CD4-positive, alpha-beta memory T cell (primary cell): Measurements from ENCODE around the gene MUC3A. TPM values are rescaled to one million over a fixed set of nuclear protein-coding genes. Genes with fewer than 3 reads are reported as not detected.
"Not testable (repeated sequence)": the region's sequence is repeated elsewhere in the genome, so short reads cannot be mapped to it uniquely, and the experiment has no call there.

ENCODE experiments used
- CTCF ChIA-PET: fragments of 350-600 bp; sonication (Branson Sonifier 250); formaldehyde crosslinking; loops from one replicate; lab custom pipeline; 2021; ENCODE audit warnings: inconsistent platforms; ENCODE audit not compliant: partially characterized antibody; lab: Charles Lee
- POLR2A ChIA-PET: fragments of 350-600 bp; sonication (Branson Sonifier 250); formaldehyde crosslinking; loops from one replicate; lab custom pipeline; 2021; ENCODE audit not compliant: partially characterized antibody; lab: Charles Lee
- DNase-seq, 5 donors: peaks; one replicate each; pipeline versions ENCODE4 v3.0.0 to v3.0.0-alpha.2; 2020 to 2022; ENCODE audit warnings: mixed read lengths in 1 of 5
- H3K27ac ChIP-seq: one replicate; pipeline ENCODE4 v1.7.0; 2013; ENCODE audit warnings: low read depth, low read length
- H3K27me3 ChIP-seq: 2 replicates; pipeline ENCODE4 v1.7.0; 2013; ENCODE audit warnings: mild to moderate bottlenecking, low read length, moderate library complexity; ENCODE audit not compliant: insufficient read depth
- H3K36me3 ChIP-seq: 2 replicates; pipeline ENCODE4 v1.7.0; 2013; ENCODE audit warnings: mild to moderate bottlenecking, low read length, moderate library complexity; ENCODE audit not compliant: insufficient read depth
- H3K4me1 ChIP-seq: 2 replicates; pipeline ENCODE4 v1.7.0; 2013; ENCODE audit warnings: mild to moderate bottlenecking, low read length, moderate library complexity; ENCODE audit not compliant: insufficient read depth
- H3K4me3 ChIP-seq, 2 donors: one replicate each; pipeline ENCODE4 v1.7.0; 2013; ENCODE audit warnings: low read length in 2 of 2, mild to moderate bottlenecking in 1 of 2
- H3K9me3 ChIP-seq, 2 donors: one replicate each; pipeline ENCODE4 v1.7.0; 2013; ENCODE audit warnings: low read length in 2 of 2, control low read depth in 1 of 2; ENCODE audit not compliant: control insufficient read depth in 1 of 2
- H3K27ac Mint-ChIP-seq, 7 donors: one replicate each; pipeline ENCODE4 v1.8.0; 2020 to 2021; ENCODE audit warnings: mixed read lengths in 7 of 7, mild to moderate bottlenecking in 6 of 7, inconsistent platforms in 3 of 7, moderate library complexity in 3 of 7
- H3K27me3 Mint-ChIP-seq, 2 donors: one replicate each; pipeline ENCODE4 v1.8.0; 2020 to 2021; ENCODE audit warnings: mixed read lengths in 2 of 2
- H3K36me3 Mint-ChIP-seq, 2 donors: one replicate each; pipeline ENCODE4 v1.8.0; 2020 to 2021; ENCODE audit warnings: mixed read lengths in 2 of 2, inconsistent platforms in 1 of 2, mild to moderate bottlenecking in 1 of 2
- H3K4me1 Mint-ChIP-seq, 4 donors: one replicate each; pipeline ENCODE4 v1.8.0; 2020 to 2021; ENCODE audit warnings: mixed read lengths in 4 of 4, mild to moderate bottlenecking in 1 of 4
- H3K4me3 Mint-ChIP-seq, 8 donors: one replicate each; pipeline ENCODE4 v1.8.0; 2020 to 2021; ENCODE audit warnings: mixed read lengths in 8 of 8, mild to moderate bottlenecking in 7 of 8, moderate library complexity in 6 of 8, inconsistent platforms in 3 of 8
- H3K9me3 Mint-ChIP-seq, 8 donors: one replicate each; pipeline ENCODE4 v1.8.0; 2020 to 2021; ENCODE audit warnings: mixed read lengths in 8 of 8, mild to moderate bottlenecking in 5 of 8, inconsistent platforms in 3 of 8, moderate library complexity in 1 of 8
- intact Hi-C: fragments of 100-400 bp; cut with micrococcal nuclease; formaldehyde crosslinking; loops from one replicate; pipeline ENCODE4 v1.15.1; 2023
- polyA plus RNA-seq, 2 donors: library from polyadenylated mRNA; unstranded; fragments of 300-500 nt; fragmentation: Illumina TruSeq; gene quantifications; one replicate each; pipeline ENCODE4 v1.2.3, GENCODE V29; 2021
- total RNA-seq, 2 experiments: library from RNA; stranded (reverse); gene quantifications; one replicate each; pipeline ENCODE4 v1.2.3, GENCODE V29; 2021

Gene MUC3A
- total and polyA plus RNA-seq, 4 experiments from 2014 or later: not detected

GRCh38 chr7:100929808-100930174 is 19.5 kb upstream of the MUC3A start:
- DNase-seq: no peak
- intact Hi-C loops: no loop called here
- peaks cover 0 to 5% of the 10 kb centered on the region in 2 donors for H3K36me3 Mint-ChIP-seq
- H3K4me1 ChIP-seq: no peaks in the 10 kb centered on the region
- H3K27me3 Mint-ChIP-seq: peaks cover 13 to 15% of the 10 kb centered on the region in 2 donors
- no peaks in the 10 kb centered on the region for H3K36me3 ChIP-seq
- ChIA-PET POLR2A (no interaction called here), CTCF (no interaction called here)
- H3K27me3 ChIP-seq: no peaks in the 10 kb centered on the region
- peaks cover 0 to 20% (median 10%) of the 10 kb centered on the region in 8 donors for H3K9me3 Mint-ChIP-seq
- no peak overlapping the region for H3K4me3 ChIP-seq
- no peaks in the 10 kb centered on the region for H3K9me3 ChIP-seq
- no peaks in the 10 kb centered on the region for H3K4me1 Mint-ChIP-seq
- no peak overlapping the region for H3K4me3 Mint-ChIP-seq
- no peak overlapping the region for H3K27ac ChIP-seq
- H3K27ac Mint-ChIP-seq: no peak overlapping the region

GRCh38 chr7:100933734-100934133 is 15.6 kb upstream of the MUC3A start:
- no peaks in the 10 kb centered on the region for H3K27me3 ChIP-seq
- H3K9me3 ChIP-seq: no peaks in the 10 kb centered on the region
- peaks cover 19 to 21% of the 10 kb centered on the region in 2 donors for H3K27me3 Mint-ChIP-seq
- no peak overlapping the region for H3K27ac Mint-ChIP-seq
- H3K4me3 ChIP-seq: no peak overlapping the region
- peaks cover 0 to 27% (median 12%) of the 10 kb centered on the region in 8 donors for H3K9me3 Mint-ChIP-seq
- CTCF ChIA-PET: no interaction called here
- intact Hi-C loops: no loop called here
- H3K4me1 ChIP-seq: no peaks in the 10 kb centered on the region
- no peak for DNase-seq
- no peak overlapping the region for H3K27ac ChIP-seq
- H3K36me3 ChIP-seq: no peaks in the 10 kb centered on the region
- no peaks in the 10 kb centered on the region for H3K4me1 Mint-ChIP-seq
- peaks cover 0 to 5% of the 10 kb centered on the region in 2 donors for H3K36me3 Mint-ChIP-seq
- H3K4me3 Mint-ChIP-seq: no peak overlapping the region
- POLR2A ChIA-PET: no interaction called here

GRCh38 chr7:100935381-100935780 is 14.0 kb upstream of the MUC3A start:
- H3K4me3 ChIP-seq, POLR2A ChIA-PET, CTCF ChIA-PET, H3K9me3 ChIP-seq, H3K36me3 ChIP-seq, H3K4me1 ChIP-seq, H3K4me3 Mint-ChIP-seq, H3K4me1 Mint-ChIP-seq, H3K27ac ChIP-seq, H3K27me3 ChIP-seq, intact Hi-C loops, H3K27ac Mint-ChIP-seq, DNase-seq, H3K36me3 Mint-ChIP-seq: not testable (repeated sequence)
- peaks cover 15 to 23% of the 10 kb centered on the region in 2 donors for H3K27me3 Mint-ChIP-seq
- peaks cover 0 to 41% (median 25%) of the 10 kb centered on the region in 8 donors for H3K9me3 Mint-ChIP-seq

- H3K27me3 ChIP-seq, DNase-seq, H3K9me3 ChIP-seq, H3K4me3 ChIP-seq, H3K27ac ChIP-seq, H3K27ac Mint-ChIP-seq, H3K4me1 ChIP-seq, H3K4me1 Mint-ChIP-seq, H3K36me3 Mint-ChIP-seq, H3K4me3 Mint-ChIP-seq, CTCF ChIA-PET, POLR2A ChIA-PET, intact Hi-C loops, H3K36me3 ChIP-seq: not testable (repeated sequence)
- peaks cover 0 to 41% (median 26%) of the 10 kb centered on the region in 8 donors for H3K9me3 Mint-ChIP-seq
- H3K27me3 Mint-ChIP-seq: peaks cover 12 to 21% of the 10 kb centered on the region in 2 donors
Measured at GRCh38 chr7:100936167-100936566, 13.2 kb upstream of the MUC3A start.

GRCh38 chr7:100942045-100942774 is 7.1 kb upstream of the MUC3A start:
- Histone ChIP-seq H3K4me1 (no peaks in the 10 kb centered on the region), H3K36me3 (no peaks in the 10 kb centered on the region), H3K27me3 (no peaks in the 10 kb centered on the region), H3K4me3 (no peak overlapping the region), H3K27ac (no peak overlapping the region), H3K9me3 (no peaks in the 10 kb centered on the region)
- Mint-ChIP-seq H3K9me3 (peaks cover 0 to 26% (median 18%) of the 10 kb centered on the region in 8 donors), H3K4me1 (peaks cover 0 to 2% (median 1%) of the 10 kb centered on the region in 4 donors), H3K27me3 (peaks cover 11 to 25% of the 10 kb centered on the region in 2 donors), H3K27ac (no peak overlapping the region), H3K36me3 (peaks cover 0 to 5% of the 10 kb centered on the region in 2 donors), H3K4me3 (no peak overlapping the region)
- no peak for DNase-seq
- POLR2A ChIA-PET: no interaction called here
- intact Hi-C loops: no loop called here
- CTCF ChIA-PET: no interaction called here

- Histone ChIP-seq H3K27ac (no peak overlapping the region), H3K27me3 (no peaks in the 10 kb centered on the region), H3K9me3 (no peaks in the 10 kb centered on the region), H3K4me1 (no peaks in the 10 kb centered on the region), H3K36me3 (no peaks in the 10 kb centered on the region), H3K4me3 (no peak overlapping the region)
- Mint-ChIP-seq H3K27me3 (peaks cover 11 to 22% of the 10 kb centered on the region in 2 donors), H3K4me3 (no peak overlapping the region), H3K4me1 (peaks cover 0 to 2% (median 1%) of the 10 kb centered on the region in 4 donors), H3K9me3 (peaks cover 0 to 25% (median 16%) of the 10 kb centered on the region in 8 donors), H3K36me3 (peaks cover 0 to 5% of the 10 kb centered on the region in 2 donors), H3K27ac (no peak overlapping the region)
- ChIA-PET POLR2A (no interaction called here), CTCF (no interaction called here)
- intact Hi-C loops: no loop called here
- no peak for DNase-seq
Measured at GRCh38 chr7:100943693-100944092, 5.6 kb upstream of the MUC3A start.

GRCh38 chr7:100944138-100944537 is 5.2 kb upstream of the MUC3A start:
- Mint-ChIP-seq H3K27me3 (peaks cover 13 to 24% of the 10 kb centered on the region in 2 donors), H3K27ac (no peak overlapping the region), H3K9me3 (peaks cover 0 to 21% (median 12%) of the 10 kb centered on the region in 8 donors), H3K4me1 (peaks cover 0 to 2% (median 1%) of the 10 kb centered on the region in 4 donors), H3K4me3 (no peak overlapping the region), H3K36me3 (peaks cover 0 to 5% of the 10 kb centered on the region in 2 donors)
- intact Hi-C loops: no loop called here
- no peak for DNase-seq
- Histone ChIP-seq H3K27ac (no peak overlapping the region), H3K9me3 (no peaks in the 10 kb centered on the region), H3K27me3 (peaks cover 3% of the 10 kb centered on the region), H3K4me3 (no peak overlapping the region), H3K36me3 (no peaks in the 10 kb centered on the region), H3K4me1 (no peaks in the 10 kb centered on the region)
- POLR2A ChIA-PET: no interaction called here
- CTCF ChIA-PET: no interaction called here
